Stimulated activated CD8-positive, alpha-beta memory T cell treated with anti-CD3 and anti-CD28 coated beads, Interleukin-7, amount 100 ng/mL, for 48 hours (primary cell): Measurements from ENCODE around the gene KCP.
"Not testable (repeated sequence)": the region's sequence is repeated elsewhere in the genome, so short reads cannot be mapped to it uniquely, and the experiment has no call there.

ENCODE experiments used
- DNase-seq, 2 donors: peaks; one replicate each; pipeline ENCODE4 v3.0.0-alpha.2; 2020; ENCODE audit warnings: low read depth in 1 of 2; ENCODE audit errors: extremely low read depth in 1 of 2

The KCP gene

GRCh38 chr7:128922496-128923410, 12.2 kb upstream of the KCP start:
- no peak for DNase-seq

DNA sequence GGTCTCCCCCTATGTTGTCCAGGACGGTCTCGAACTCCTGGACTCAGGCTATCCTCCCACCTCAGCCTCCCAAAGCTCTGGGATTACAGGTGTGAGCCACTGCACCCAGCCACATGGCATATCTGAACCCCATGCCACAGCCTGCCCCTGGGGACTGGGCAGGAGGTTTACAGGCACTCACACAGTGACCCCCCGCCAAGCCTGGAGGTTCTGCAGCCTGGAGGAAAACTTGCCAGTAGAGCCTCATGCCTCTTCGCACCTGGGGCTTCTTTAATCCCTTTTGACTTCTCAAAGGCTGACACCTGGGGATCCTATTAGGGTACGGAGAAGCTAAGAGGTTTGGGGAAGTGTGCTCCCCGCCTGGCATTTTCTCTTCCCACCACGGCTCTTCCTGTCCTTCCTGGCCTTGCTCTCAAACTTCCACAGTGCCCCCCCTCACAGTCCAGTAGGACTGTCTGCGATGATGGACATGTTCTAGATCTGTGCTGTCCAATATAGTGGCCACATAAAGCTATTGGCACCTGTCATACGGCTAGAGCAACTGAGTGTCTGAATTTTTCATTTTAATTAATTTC, 11.4 kb upstream of the KCP start:
- no peak for DNase-seq

GRCh38 chr7:128920913-128921582, 10.5 kb upstream of the KCP start:
- DNase-seq, result no peak

DNA sequence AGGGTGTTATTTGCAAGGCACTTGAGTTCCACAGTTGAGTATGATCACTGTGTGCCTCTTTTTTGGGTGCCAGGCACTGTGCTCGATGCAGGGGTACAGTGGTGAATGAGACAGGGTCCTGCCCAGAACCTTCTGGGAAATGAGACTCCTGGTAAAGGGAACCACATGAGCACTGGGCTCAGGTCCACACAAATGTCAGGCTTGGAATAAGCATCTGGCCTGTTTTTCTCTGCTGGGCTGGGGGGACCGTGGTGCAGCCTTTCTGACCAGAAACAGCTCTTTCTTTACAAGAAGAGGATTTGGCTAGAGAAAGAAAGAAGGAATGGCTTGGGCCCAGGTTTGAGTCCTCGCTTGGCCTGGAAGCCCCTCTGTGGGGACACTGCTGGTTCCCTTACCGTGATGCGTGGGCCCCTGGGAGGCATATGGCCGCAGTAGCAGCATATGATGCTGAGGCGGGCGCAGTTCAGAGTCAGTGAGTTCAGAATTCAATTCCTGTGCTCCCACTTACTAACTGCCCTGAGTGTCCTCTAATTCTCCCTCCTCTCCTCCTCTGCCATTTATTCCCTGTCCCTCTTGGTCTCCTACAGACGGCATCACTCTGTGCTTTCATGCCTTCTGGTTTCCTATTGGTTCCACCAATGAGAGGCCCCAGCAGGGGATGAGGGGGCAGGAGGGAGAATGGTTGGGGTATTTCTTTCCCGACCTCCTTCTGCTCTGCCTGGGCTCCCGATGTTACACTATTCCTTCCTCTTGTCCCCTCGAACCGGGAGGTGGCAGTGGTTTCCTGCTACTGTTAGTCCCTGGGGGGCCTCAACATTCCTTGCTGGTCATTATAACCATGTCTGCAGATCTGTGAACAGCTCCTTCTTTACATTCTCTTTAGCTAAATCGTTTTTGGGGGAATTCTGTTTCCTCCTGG, 9.6 kb upstream of the KCP start:
- DNase-seq, result no peak

- DNase-seq, result no peak
These were observed 8.7 kb upstream of the KCP start for GRCh38 chr7:128919241-128919640.

GRCh38 chr7:128918016-128918665, 7.6 kb upstream of the KCP start:
- DNase-seq, result no peak

DNA sequence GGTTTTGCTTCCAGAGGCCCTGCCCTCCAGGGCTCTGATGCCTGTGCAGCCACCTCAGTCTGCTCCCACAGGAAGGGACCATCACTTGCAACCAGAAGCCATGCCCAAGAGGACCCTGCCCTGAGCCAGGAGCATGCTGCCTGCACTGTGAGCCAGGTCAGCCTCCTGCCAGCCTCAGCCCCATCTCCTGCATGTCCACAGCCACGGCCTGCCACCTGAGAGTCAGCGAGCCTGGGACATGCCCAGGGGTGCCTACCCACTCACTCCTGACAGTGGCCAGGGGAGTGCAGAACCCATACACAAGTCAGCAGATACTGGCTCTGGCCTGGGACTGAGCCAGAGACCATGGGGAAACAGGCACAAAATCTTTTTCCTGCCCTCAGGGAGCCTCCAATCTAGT, 6.6 kb upstream of the KCP start:
- no peak for DNase-seq

DNA sequence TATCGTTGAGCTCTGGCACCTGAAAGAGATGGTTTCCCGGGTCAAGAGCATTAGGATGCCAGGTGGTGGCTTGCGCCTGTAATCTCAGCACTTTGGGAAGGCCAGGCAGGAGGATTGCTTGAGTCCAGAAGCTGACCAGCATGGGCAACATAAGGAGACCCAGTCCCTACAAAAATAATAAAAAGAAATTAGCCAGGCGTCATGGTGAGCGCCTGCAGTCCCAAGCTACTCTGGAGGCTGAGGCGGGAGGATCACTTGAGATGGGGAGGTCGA, 6.1 kb upstream of the KCP start:
- DNase-seq, result no peak

DNA sequence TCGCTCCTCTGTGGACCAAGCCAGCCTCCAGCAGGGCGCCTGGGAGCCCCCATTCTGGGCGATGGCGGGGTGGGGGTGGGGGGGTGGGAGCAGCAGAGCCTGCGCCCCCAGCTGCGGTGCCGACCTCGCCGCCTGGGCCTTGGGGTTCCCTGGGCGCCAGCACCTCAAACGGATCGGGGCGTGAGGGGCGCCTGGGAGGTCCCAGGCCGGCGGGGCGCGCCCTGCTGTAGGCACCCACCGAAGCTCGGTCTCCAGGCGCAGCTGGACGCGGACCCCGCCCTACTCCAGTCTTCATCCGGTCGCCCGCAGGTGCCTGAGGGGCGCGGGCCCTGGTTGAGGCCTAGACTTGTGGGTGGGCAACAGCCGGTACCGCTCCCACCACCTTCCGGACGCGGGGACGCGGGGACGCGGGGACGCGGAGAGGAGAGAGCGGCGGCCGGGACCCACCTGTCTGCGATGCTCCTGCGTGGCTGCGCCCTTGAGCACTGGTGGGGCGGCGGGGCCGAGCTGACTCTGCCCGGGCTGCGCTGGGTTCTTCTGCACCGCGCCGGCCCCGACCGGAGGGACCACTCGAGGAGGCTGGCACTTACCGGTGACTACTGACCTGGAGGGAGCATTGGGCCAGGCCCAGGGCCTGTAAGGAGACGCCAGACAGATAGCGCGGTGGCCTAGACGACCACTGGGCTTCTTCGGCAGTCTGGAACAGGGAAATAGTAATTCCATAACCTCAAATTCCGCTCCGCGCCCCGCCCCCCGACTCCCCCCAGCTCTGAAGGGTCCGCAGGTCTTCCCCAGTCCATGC, 5.5 kb upstream of the KCP start:
- no peak for DNase-seq

GRCh38 chr7:128915271-128915819, 4.8 kb upstream of the KCP start:
- no peak for DNase-seq

- DNase-seq, result no peak
These were observed 4.2 kb upstream of the KCP start for GRCh38 chr7:128914566-128915151.

- no peak for DNase-seq
These were observed 3.5 kb upstream of the KCP start for GRCh38 chr7:128913870-128914565.

- not testable (repeated sequence) for DNase-seq
These were observed 2.4 kb upstream of the KCP start for GRCh38 chr7:128912709-128913495.

- no peak for DNase-seq
These were observed 1.8 kb upstream of the KCP start for GRCh38 chr7:128912281-128912680.

GRCh38 chr7:128911423-128912031, 1.0 kb upstream of the KCP start:
- DNase-seq, result no peak

GRCh38 chr7:128909625-128910568, 612 bp downstream of the KCP start:
- DNase-seq, result no peak
